GM19240 (cell line): ENCODE measurements around the gene RAB8A.

Source experiments
- DNase-seq: peaks from one replicate; pipeline ENCODE4 v3.0.0; 2011; ENCODE audit warnings: low spot score; ENCODE audit not compliant: insufficient read length

The RAB8A gene

GRCh38 chr19:16111160-16111908 lies at the start of gene RAB8A:
Gene RAB8A (plus strand): TSS chr19:16111889. CDS start chr19:16111902, 13 bp downstream.
- DNase-seq: peak; percentile 87

GRCh38 chr19:16061943-16062342 lies 49.7 kb upstream of the RAB8A start:
- DNase-seq: no peak

- peak; percentile 65 for DNase-seq
These were observed 48.9 kb upstream of the RAB8A start for GRCh38 chr19:16062789-16063188.

- no peak for DNase-seq
These were observed 47.3 kb upstream of the RAB8A start for GRCh38 chr19:16064209-16064889.

- DNase-seq: no peak
These were observed 45.0 kb upstream of the RAB8A start for GRCh38 chr19:16066611-16067104.

- no peak for DNase-seq
These were observed 44.3 kb upstream of the RAB8A start for GRCh38 chr19:16067205-16067938.

- DNase-seq: no peak
These were observed 42.9 kb upstream of the RAB8A start for GRCh38 chr19:16068696-16069259.

- no peak for DNase-seq
These were observed 41.8 kb upstream of the RAB8A start for GRCh38 chr19:16069813-16070365.

GRCh38 chr19:16070366-16070990 lies 41.2 kb upstream of the RAB8A start:
- DNase-seq: no peak

GRCh38 chr19:16071072-16071691 lies 40.5 kb upstream of the RAB8A start:
- DNase-seq: no peak

GRCh38 chr19:16073481-16073880 lies 38.2 kb upstream of the RAB8A start:
- no peak for DNase-seq

GRCh38 chr19:16073988-16074387 lies 37.7 kb upstream of the RAB8A start:
- DNase-seq: no peak

GRCh38 chr19:16074488-16075365 lies 37.0 kb upstream of the RAB8A start:
- no peak for DNase-seq

- DNase-seq: no peak
These were observed 36.1 kb upstream of the RAB8A start for GRCh38 chr19:16075430-16076153.

GRCh38 chr19:16076154-16076957 lies 35.3 kb upstream of the RAB8A start, which contains the start of gene TPM4:
Gene TPM4 (plus strand): TSS chr19:16076495. CDS start chr19:16076566, 71 bp downstream.
- DNase-seq: peak; percentile 62

- no peak for DNase-seq
These were observed 34.6 kb upstream of the RAB8A start for GRCh38 chr19:16076958-16077611.
